Kidney (tissue), 14 donors: ENCODE measurements around the gene SP3. TPM values are rescaled to one million over a fixed set of nuclear protein-coding genes. Genes with fewer than 3 reads are reported as not detected.
A peak's percentile ranks its signal among the peaks of the same experiment; 100 is the strongest.

Experiments
- DNase-seq, 5 donors: peaks; one replicate each; pipeline ENCODE4 v3.0.0-alpha.2; 2013 to 2020
- FAIRE-seq: peaks from 2 replicates; lab custom pipeline; 2012; peaks lifted over from hg19 to GRCh38; lab: Jason Lieb, UNC
- H3K27ac ChIP-seq, 2 donors: one replicate each; pipeline ENCODE4 v1.7.0; 2013; ENCODE audit warnings: low read depth in 2 of 2, low read length in 2 of 2, inconsistent platforms in 1 of 2
- H3K27me3 ChIP-seq: one replicate; pipeline ENCODE4 v1.7.1; 2013; ENCODE audit warnings: low read length, inconsistent platforms; ENCODE audit not compliant: control insufficient read depth, insufficient read depth
- H3K36me3 ChIP-seq, 3 donors: one replicate each; pipeline versions ENCODE4 v1.7.0 to v1.7.1; 2013; ENCODE audit warnings: low read length in 3 of 3, control low read depth in 1 of 3, inconsistent platforms in 1 of 3; ENCODE audit not compliant: insufficient read depth in 3 of 3, control insufficient read depth in 2 of 3
- H3K4me1 ChIP-seq, 3 donors: one replicate each; pipeline versions ENCODE4 v1.7.0 to v1.7.1; 2013; ENCODE audit warnings: low read length in 3 of 3, inconsistent platforms in 1 of 3, low read depth in 1 of 3; ENCODE audit not compliant: control insufficient read depth in 2 of 3, insufficient read depth in 2 of 3
- H3K4me3 ChIP-seq, 3 donors: one replicate each; pipeline versions ENCODE4 v1.7.0 to v1.8.1; 2013; ENCODE audit warnings: low read length in 3 of 3, control low read depth in 1 of 3, inconsistent platforms in 1 of 3
- H3K9ac ChIP-seq, 3 donors: one replicate each; pipeline versions ENCODE4 v1.7.0 to v1.7.1; 2013; ENCODE audit warnings: low read length in 3 of 3, control low read depth in 1 of 3, inconsistent platforms in 1 of 3
- H3K9me3 ChIP-seq, 3 donors: one replicate each; pipeline versions ENCODE4 v1.7.0 to v1.7.1; 2013; ENCODE audit warnings: low read length in 3 of 3, control low read depth in 1 of 3, inconsistent platforms in 1 of 3; ENCODE audit not compliant: control insufficient read depth in 2 of 3, insufficient read depth in 1 of 3
- CTCF ChIP-seq: IDR thresholded peaks from 3 replicates; pipeline ENCODE4 v1.5.1; 2012; ENCODE audit warnings: mild to moderate bottlenecking, moderate library complexity, borderline replicate concordance; ENCODE audit not compliant: insufficient read depth; ENCODE audit errors: extremely low read depth
- intact Hi-C: fragments of 100-400 bp; cut with DNase I; formaldehyde crosslinking; loops from one replicate; pipeline ENCODE4 v1.11.1; 2022
- polyA plus RNA-seq: library from polyadenylated mRNA; stranded (reverse); fragments of 350-450 nt; fragmentation: Illumina TruSeq; extraction: RNeasy Lipid Tissue Mini Kit (QIAGEN cat#74804); gene quantifications from one replicate; pipeline ENCODE4 v1.2.3, GENCODE V29; 2014; ENCODE audit warnings: low read depth, low replicate concordance; ENCODE audit not compliant: insufficient read depth
- total RNA-seq: library from RNA; stranded (reverse); fragmentation: NEBNext Ultra II Directional; extraction: Animal tissue kit (Norgen Biotek cat#: 25700); gene quantifications from one replicate; pipeline ENCODE4 v1.2.1, GENCODE V29; 2021
- donor health status: control.
- donor health status: control.
- donor health status: control.
- donor health status: control.
- donor health status: control.
- donor health status: DM: yes; HTN: yes; CAD: no.
- donor health status: Normal renal cell carcinoma (clear cell type).

Gene SP3
- total and polyA plus RNA-seq, 2 donors from 2014 or later: 14.5 to 86.2 TPM

DNA sequence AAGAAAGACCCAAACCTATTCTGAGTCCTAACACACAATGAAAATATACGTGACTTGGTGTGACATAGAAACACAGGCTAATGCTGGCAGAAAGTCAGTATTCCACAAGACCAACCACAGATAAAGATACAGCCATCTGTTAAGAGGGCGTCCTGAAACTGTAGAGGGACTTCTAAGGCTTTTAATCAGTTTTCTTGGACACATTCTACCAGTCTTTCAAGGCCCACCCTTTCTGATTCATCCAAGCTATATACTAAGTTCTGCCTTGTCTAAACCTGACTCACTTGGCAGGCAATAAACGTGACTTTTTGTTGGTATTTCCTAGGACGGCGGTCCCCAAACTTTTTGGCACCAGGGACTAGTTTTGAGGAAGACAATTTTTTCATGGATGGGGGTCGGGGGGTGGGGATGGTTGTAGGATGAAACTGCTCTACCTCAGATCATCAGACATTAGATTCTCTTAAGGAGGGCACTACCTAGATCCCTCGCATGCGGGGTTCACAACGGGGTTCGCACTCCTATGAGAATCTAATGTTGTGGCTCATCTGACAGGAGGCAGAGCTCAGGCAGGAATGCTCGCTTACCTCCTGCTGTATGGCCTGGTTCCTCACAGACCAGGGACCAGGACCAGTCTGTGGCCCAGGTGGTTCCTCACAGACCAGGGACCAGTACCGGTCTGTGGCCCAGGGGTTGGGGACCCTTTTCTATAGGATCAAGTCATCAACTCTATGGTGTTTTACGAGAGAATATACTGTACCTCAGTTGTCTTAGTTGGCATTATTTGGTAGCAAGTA is 61.4 kb downstream of the SP3 start:
- Histone ChIP-seq H3K27ac (no peak overlapping the region), H3K4me1 (no peaks in the 10 kb centered on the region), H3K9ac (no peak overlapping the region), H3K4me3 (no peak overlapping the region), H3K27me3 (no peaks in the 10 kb centered on the region), H3K9me3 (no peaks in the 10 kb centered on the region), H3K36me3 (peaks cover 0 to 20% (median 5%) of the 10 kb centered on the region in 3 donors)
- intact Hi-C loops: no loop called here
- DNase-seq (no peak), FAIRE-seq (no peak)
- TF ChIP-seq CTCF: no peak

GRCh38 chr2:173898996-173899395 is 66.2 kb downstream of the SP3 start:
- H3K27me3 ChIP-seq: no peaks in the 10 kb centered on the region
- H3K9me3 ChIP-seq: no peaks in the 10 kb centered on the region
- intact Hi-C loops: no loop called here
- DNase-seq (no peak), FAIRE-seq (no peak)
- TF ChIP-seq CTCF: no peak
- no peaks in the 10 kb centered on the region for H3K4me1 ChIP-seq
- H3K9ac ChIP-seq: no peak overlapping the region
- peak overlapping the region in 1 of 3 donors; percentile 6 for H3K4me3 ChIP-seq
- H3K27ac ChIP-seq: no peak overlapping the region
- no peaks in the 10 kb centered on the region for H3K36me3 ChIP-seq

GRCh38 chr2:173898178-173898668 is 67.0 kb downstream of the SP3 start:
- no peak for TF ChIP-seq CTCF

More at GRCh38 chr2:173898178-173898668, 67.0 kb downstream of the SP3 start:
- DNase-seq (peak in 2 of 5 donors; percentile 22 to 41), FAIRE-seq (no peak)
- no peaks in the 10 kb centered on the region for H3K27me3 ChIP-seq
- no peak overlapping the region for H3K4me3 ChIP-seq
- no peaks in the 10 kb centered on the region for H3K4me1 ChIP-seq
- no peak overlapping the region for H3K27ac ChIP-seq
- no peak overlapping the region for H3K9ac ChIP-seq
- intact Hi-C loops: no loop called here
- no peaks in the 10 kb centered on the region for H3K36me3 ChIP-seq
- no peaks in the 10 kb centered on the region for H3K9me3 ChIP-seq
